Astrocyte of the cerebellum (primary cell): ENCODE data around the gene FCGR3A.
"Not testable (repeated sequence)": the region's sequence is repeated elsewhere in the genome, so short reads cannot be mapped to it uniquely, and the experiment has no call there.

Source experiments
- DNase-seq: peaks from one replicate; pipeline ENCODE4 v3.0.0-alpha.2; 2011; ENCODE audit warnings: low read depth
- H3K4me3 ChIP-seq: 2 replicates; pipeline ENCODE4 v1.5.1; 2011; ENCODE audit warnings: mild to moderate bottlenecking, low read depth, low read length, moderate library complexity
- CTCF ChIP-seq: IDR thresholded peaks from 2 replicates; pipeline ENCODE4 v1.5.1; 2012; ENCODE audit warnings: low read length, low read depth, moderate library complexity, mild to moderate bottlenecking; ENCODE audit errors: missing control alignments
- in situ Hi-C: cut with HindIII; loops from 2 replicates; pipeline ENCODE4 v1.10.0; 2017; ENCODE audit warnings: low sequenced_read_pairs

FCGR3A gene

DNA sequence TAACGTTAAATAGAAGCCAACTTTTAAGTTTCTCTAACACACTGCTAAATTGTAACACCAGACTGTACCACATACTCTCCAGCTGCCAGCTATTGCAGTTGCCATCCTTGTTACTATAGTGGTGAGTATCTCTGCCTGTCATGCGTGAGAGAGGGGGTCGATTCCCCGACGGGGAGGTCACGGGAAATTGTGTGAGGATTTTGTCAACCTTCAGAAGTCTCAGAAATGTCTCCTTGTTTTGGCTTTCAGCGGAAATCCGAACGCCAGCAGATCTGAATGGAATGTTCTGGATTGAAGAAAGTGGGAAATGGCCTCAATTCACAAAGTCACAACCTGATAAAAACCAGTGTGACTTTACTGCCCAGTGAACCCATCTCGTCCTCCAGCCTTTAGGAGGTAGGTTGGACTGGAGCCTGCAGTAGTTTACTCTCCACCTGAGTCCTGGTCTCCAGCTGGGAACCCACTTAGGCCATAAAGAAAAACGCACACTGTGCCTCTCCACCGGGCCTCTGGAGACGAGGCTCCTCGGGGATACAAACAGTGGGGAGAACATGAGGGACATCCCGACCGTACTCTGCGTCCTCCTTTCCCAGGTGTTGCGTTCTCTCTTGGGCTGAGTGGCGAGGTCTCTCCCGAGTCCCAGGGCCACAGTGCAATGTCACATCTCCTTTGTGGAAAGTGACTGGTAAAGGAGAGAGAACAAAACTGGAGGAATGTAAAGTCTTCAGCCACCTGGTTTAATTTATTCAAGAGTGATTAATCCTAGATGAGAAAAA lies 26.4 kb downstream of the FCGR3A start:
- H3K4me3 ChIP-seq, DNase-seq, in situ Hi-C loops: not testable (repeated sequence)

DNA sequence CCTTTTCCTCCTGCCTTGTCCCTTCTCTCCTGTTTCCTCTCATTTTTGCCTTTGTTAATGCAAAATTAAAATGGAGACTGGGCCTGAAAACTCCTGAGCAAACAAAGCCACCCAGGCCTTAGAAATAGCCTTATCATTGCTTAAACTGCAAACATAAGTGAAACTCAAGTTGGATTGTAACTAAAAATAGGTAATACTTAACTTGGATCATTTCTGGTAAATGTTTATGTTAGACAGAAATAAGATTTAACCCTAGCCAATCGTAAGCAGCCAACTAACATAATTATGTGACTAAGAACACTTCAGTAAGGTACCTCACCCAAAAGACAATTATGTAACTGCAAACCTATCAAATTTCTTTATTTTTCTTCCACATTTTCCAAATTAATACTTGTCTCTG lies 35.7 kb downstream of the FCGR3A start:
- DNase-seq, in situ Hi-C loops, H3K4me3 ChIP-seq: not testable (repeated sequence)

DNA sequence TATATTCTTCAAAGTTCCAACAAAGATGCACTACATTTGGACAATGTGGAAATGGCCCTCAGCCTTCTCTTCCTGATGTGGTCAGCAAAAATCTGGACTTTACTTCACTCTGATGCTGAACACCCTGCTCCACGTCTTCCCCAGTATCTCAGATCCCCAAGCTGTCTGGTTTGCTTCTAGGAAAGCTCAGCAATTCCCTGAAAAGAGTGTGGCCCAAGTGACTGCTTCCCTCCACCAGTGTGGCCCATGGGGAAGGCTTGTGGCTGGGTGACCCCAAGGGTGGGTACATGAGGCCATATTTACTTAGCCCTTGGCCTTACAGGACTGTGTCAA lies 36.2 kb downstream of the FCGR3A start:
- H3K4me3 ChIP-seq, in situ Hi-C loops, DNase-seq: not testable (repeated sequence)

DNA sequence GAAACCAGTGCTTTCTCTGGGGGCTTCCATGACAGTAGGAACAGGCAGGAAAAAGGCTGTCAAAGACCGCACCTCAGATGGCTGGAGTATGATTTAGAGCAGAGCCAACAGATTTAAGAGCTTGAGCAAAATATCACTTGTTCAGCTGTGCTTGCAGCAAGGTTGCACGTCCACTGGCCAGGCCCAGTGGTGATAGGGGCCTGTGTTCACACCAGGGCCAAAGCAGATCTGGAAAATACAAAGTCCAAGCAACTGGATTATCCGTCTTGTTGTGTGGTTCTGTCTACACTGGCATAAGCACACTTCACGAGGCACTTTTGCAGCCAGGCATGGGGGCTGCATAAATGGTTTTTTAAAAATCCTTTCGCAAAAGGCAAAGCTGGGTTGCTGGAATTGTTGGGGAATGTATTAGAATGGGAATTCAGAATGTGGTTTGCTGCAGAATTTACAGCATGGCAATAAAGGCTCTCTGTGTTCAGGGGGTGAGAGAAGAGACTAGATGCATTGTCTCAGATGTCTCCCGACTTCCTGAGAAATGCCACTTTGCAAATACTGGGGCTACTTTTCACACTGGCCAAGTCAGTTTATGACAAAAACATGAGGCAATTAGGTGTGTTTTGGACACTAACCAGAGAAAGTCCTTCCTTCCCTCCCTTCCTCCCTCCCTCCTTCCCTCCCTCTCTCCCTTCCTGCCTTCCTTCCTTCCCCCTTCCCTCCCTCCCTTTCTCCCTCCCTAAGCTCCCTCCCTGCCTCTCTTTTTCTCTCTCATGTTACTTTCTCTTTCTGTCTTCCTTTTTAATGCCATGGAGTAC lies 36.8 kb downstream of the FCGR3A start:
- H3K4me3 ChIP-seq, DNase-seq, in situ Hi-C loops: not testable (repeated sequence)

- TF ChIP-seq CTCF, result no peak
- DNase-seq, result no peak
- in situ Hi-C loops, result no loop called here
- no peak overlapping the region for H3K4me3 ChIP-seq
Observed at GRCh38 chr1:161511756-161512060, 37.9 kb downstream of the FCGR3A start.

GRCh38 chr1:161511018-161511755 lies 38.4 kb downstream of the FCGR3A start:
- no peak for TF ChIP-seq CTCF
- no peak overlapping the region for H3K4me3 ChIP-seq
- in situ Hi-C loops, result no loop called here
- DNase-seq, result no peak

DNA sequence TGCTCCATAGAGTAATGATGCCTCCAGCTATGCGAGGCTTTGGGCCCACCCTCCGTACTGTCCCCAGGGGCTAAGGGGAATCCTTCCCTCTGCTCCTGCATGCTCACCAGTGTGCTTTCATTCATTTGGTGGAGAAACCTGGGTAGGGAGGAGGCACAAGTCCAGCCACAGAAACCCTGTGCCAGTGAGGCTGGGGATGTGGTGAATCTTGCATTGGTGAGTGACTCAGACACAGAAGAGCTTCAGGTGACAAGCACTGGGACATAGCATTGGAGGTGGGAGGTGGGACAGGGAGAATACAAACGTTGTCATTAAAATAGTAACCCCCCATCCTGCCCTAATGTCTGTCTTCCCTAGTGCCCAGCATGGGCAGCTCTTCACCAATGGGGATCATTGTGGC lies 39.1 kb downstream of the FCGR3A start:
- no peak overlapping the region for H3K4me3 ChIP-seq
- in situ Hi-C loops, result no loop called here
- TF ChIP-seq CTCF, result no peak
- DNase-seq, result no peak

GRCh38 chr1:161506336-161507223 lies 43.0 kb downstream of the FCGR3A start:
- in situ Hi-C loops, result no loop called here
- TF ChIP-seq CTCF, result no peak
- no peak for DNase-seq
- no peak overlapping the region for H3K4me3 ChIP-seq
